NOMO-1 (cell line): ENCODE results near the gene PACS2.

Experiments used
- DNase-seq, 2 experiments: peaks; one replicate each; lab custom pipeline; 2025; ENCODE audit not compliant: unreplicated experiment in 2 of 2; lab: John Stamatoyannopoulos, UW

PACS2 gene

DNA sequence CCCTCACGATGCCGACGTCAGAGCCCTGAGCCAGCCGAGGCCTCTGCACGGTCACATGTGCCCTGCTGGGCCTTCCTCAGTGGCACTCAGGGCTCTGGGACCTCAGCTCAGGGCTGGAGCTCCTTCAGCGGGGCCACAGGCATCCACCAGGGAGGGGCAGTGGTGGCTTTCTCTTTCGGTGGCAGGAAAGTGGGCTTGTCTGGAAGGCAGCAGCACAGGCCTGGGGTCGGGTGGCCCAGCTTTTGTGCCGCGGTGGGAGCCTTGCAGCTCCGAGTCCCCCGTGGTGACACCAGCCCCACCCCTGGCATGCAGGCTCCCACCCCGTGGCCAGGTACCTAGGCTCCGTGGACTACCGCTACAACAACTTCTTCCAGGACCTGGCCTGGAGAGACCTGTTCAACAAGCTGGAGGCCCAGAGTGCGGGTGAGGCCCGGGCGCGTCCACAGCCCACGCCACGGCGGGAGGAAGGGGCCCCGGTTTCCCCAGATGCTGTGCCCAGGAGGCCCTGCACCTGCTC, 69.6 kb downstream of the PACS2 start:
- no peak for DNase-seq

DNA sequence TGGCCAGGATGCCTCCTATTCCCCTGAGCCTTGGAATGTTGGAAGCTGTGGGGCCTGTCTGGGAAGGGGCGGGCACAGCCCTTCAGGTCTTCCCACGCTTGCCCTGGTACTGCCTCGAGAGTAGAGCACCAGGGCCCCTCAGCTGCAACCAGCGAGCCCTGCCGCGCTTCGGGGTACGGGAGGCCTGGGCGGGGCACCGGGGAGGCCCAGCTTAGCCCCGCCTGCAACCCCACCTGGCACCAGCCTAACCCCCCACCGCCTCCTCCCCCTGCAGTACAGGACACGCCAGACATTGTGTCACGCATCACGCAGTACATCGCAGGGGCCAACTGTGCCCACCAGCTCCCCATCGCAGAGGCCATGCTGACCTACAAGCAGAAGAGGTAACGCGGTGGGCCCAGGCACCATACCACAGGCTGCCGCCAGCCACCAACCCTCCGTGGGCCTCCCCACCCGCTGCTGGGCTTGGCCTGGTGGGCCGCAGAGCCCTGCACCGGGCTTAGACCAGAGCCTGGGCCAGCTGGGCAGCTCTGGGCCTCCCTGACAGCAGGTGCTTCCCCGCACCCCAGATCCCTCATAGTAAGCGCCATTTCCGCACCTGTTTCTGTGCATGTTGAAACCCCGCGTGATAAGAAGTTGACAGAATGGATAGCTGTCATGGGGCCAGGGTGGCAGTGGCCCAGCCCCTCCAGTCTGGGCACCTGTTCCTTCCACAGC, 70.2 kb downstream of the PACS2 start:
- no peak for DNase-seq

DNA sequence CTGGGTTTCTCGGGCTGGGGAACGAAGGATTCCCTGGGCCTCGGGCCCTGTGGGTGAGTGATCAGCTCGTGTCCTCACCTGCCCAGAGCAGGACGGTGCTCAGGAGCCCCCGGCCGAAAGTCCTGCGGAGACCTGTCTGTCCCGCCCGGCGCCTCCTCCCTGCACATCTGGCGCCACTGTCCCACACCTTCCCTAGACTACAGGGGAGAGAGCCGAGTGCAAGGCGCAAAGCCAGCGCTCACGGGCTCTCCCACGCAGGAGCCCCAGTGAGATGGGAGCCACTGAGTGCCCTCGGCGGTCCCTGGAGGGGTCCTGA, 70.7 kb downstream of the PACS2 start:
- DNase-seq = no peak

DNA sequence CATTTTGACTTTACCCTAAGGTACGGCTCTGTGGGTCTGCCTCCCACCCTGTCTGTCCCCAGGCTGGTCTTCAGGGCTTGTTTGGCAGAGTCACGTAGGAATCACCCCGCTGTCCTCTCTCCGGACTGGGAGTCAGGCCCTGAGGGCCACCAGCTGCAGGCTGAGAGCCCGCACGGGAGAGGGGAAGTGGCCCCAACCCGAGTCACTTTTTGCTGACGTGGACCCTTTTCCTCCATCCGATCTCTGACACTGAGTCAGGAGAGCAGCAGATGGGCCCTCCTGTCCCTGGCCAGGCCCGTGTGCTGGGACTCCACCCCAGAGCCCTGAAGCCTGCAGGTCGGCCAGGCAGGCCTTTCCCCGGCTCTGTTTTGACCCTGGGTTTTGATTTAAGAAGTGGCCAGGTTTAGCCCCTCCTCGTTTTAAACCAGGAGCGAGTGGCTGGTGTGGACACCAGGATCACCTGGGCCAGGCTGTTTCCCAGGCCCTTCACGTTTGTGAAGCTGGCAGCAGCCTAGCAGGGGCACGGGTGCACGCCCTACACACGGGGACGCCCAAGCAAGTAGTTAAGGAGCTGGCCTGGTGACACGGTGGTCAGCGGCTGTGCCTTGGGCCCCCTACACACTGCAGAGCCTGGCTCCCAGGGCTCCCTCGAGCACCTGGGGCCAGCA, 71.3 kb downstream of the PACS2 start:
- no peak for DNase-seq

DNA sequence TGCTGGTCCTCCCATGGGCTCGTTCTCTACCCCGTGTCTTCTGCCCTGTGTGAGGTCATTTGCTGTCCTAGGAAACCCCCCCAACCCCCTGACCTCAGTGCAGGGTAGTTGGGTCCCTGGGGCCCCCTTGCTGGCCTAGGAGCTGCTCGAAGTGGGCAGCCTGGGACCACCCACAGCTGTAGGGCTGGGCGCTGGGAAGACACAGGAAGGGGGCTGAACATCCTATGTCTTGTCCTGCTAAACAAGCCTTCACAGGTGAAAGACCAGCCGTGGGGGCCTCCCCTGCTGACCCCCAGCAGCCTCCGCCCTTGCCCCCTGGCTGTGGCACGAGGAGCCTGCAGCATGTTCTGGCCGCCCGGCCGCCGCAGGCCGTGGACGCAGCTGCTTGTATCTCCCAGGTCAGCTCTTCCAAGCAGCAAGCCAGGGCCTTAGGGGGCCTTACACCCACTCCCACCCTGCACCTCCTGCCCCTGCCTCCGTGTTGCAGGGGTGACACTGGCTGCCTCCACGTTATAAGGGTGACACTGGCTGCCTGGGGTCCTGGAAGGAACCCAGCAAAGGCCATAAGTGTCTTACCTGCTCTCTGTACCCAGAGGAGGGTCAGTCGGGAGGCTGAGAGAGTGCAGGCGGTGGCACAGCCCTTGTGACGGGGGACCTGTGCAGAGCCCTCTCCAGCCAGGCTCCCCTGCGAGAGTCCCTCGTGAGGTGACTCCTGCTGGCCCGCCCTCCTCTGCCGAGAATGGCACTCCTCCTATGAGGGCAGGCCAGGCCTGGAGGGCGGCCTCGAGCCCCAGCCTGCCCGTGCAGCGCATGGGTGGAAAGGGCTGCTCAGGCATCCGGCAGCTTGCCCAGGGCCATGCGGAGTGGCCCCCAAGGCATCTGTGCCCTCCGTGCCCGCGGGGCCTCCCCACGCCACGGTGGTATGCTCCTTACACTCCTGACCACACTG, 72.3 kb downstream of the PACS2 start:
- DNase-seq = no peak

DNA sequence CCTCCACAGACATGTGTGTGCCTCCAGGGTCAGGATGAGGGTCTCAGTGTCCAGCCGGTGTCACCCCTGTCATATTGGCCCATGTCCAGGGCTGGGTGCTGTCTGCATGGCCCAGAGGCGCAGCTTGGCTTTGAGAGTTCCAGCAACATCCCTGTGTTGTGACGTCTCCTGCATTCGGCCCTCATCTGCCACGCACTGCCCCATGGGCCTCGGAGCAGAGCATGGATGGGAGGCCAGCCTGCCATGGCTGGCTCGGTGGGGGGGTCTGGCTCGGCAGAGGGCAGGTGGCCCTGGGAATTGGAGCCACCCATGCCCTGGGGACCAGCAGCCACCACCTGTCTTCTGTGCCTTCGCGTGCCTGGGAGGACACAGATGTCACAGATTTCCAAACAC, 73.0 kb downstream of the PACS2 start:
- no peak for DNase-seq

DNA sequence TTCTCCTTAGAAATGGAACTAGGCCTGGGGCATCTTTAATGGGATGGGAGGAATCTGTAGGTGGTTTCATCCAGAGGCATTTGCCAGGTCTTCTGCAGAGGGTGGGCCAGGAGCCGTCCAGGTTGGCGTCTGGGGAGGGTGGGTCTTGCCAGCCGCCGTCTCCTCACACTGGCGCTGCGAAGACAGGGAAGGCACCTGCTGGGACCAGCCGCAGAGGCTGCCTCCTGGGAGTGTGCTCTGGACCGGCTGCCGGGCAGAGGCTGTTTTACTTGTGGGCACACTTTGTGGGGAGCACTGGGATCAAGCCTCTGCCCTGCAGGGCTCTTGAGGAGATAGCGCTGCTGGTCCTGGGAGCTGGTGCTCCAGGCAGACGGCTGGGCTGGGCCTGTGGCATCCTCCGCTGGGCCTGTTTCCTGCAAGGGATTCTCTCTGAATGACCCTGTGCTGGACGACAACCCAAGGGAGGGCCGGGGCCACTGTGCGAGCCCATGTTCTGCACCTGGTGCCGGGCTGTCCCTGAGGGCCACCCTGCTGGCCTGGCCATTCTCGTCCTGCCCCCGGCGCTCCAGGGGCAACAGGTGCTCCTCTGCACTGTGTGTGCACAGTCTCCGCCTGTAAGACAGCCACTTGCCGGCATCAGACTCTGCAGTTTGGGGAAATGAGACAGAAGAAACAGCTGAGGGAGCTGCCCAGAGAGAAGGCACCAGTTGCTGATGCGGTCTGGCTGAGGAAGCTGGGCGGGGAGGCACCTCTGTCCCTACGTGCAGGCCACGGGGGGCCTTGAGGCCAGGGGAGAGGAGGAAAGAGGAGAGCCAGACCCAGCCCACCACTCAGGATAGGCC, 73.8 kb downstream of the PACS2 start:
- DNase-seq = peak; percentile 47 to 63

DNA sequence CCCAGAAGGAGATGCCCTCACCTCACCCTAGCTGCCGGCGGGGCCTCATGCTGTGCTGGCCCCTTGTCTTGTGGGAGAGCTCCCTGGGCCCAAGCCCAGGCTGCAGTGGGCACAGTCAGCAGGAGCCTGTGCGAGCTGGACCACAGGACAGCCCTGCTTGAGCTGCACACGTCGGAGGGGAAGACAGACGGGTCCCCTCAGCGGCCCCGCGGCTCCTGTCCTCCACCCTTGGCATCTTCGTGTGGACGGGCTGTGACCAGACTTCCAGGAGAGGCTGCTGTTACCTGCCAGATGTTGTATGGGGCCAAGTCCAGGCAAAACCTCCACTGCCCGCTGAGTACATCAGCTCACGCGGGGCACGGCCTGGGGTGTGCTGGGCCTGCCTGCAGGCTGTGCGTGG, 74.4 kb downstream of the PACS2 start:
- no peak for DNase-seq

DNA sequence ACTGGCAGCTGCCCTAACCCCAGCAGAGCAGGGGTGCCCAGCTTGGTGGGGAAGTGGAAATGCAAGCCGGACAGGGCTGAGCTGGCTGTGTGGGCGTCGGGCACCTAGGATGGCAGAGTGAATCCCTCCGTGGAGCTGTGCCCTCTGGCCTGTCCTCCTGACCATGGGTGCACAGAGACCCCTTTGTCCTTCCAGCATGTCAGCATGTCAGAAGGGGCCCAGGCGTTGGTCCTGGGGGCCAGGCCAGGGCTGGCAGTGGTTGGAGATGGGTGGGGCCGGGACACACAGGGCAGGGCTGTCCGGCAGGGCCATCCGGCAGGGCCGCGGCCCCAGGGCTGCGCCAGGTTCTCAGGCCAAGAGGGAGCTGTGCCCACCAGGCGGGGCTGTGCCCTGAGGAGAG, 75.0 kb downstream of the PACS2 start:
- DNase-seq = no peak

DNA sequence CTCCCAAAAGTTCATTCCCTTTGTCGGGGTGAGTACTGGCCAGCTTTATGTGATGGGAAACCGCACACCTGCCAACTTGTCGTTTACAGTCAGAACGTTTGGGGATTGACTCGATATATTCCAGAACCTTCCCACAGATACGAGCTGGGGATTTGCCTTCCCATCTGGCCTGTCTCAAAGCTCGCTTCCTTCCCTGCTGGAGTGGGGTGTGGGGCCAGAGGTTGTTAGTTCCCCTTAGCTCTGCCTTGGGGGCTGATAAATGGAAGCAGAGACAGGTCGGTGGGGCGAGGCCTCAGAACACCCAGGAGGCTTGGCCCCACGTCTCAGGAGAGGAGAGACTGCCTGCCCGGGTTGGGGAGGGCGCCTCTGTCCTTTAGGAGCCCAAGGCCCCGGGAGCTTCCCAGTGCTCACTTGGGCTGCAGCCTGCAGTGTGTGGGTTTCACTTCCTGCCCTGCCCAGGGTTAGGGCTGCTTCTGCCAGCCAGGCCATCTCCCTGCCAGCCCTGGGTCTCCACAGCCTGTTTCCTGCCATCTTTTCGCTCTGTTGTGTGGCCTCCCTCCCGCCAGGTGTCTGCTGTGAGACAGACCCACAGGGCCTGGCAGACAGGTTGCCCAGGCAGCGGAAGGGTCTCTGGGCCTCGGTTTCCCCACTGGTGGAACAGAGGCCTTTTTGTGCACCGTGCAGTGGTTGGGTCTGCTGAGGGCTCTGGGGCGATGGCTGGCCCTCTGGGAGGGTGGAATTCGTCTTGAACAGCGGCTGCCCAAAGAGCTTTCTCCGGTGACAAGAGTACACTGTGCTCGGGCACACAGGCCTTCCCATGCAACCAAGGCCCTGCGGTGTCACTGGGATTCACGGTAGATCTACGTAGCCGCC, 75.7 kb downstream of the PACS2 start:
- DNase-seq = peak; percentile 47 to 71

DNA sequence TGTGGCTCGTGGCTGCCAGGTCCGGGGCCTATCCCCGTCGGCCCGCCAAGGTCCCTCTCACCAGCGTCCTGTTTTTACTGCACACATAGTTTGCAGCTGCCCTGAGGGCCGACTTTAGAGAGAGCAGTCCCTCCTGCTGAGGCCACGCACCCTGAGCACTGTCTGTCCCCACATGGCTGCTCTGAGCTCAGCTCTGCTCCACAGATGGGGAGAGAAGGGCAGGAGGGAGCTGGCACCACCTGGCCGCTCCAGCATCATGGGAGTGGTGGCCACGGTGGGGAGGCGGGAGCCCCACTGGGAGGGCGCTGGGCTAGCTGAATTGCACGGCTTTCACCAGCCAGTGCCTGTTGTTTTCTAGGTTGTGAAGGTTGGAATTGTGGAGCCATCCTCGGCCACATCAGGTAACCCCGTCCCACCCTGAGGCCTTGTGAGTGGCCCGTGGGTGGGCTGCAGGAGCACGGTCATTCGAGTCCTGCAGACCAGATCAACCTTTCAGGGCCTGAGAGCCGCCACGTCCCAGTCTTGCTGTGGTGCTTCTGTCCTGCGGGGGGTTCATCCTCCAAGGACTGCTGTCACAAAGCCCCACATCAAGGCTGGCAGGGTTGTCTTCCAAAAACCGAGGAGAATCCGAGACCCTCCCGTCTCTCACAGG, 76.4 kb downstream of the PACS2 start:
- DNase-seq = no peak

DNA sequence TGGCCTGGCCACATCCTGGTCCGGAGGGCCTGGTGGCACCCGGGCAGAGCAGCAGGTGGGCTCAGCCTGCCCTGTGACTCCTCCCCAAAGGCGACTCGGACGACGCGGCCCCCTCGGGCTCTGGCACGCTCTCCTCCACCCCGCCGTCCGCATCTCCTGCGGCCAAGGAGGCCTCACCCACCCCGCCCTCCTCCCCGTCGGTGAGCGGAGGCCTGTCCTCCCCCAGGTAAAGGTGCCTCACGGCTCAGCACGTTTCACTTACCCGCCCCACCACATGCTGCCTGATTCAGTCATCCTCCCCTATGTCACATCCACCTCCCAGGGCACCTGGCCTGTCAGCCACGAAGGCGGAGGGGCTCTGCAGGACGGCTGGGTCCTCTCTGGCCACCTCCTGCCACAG, 77.0 kb downstream of the PACS2 start:
- no peak for DNase-seq

DNA sequence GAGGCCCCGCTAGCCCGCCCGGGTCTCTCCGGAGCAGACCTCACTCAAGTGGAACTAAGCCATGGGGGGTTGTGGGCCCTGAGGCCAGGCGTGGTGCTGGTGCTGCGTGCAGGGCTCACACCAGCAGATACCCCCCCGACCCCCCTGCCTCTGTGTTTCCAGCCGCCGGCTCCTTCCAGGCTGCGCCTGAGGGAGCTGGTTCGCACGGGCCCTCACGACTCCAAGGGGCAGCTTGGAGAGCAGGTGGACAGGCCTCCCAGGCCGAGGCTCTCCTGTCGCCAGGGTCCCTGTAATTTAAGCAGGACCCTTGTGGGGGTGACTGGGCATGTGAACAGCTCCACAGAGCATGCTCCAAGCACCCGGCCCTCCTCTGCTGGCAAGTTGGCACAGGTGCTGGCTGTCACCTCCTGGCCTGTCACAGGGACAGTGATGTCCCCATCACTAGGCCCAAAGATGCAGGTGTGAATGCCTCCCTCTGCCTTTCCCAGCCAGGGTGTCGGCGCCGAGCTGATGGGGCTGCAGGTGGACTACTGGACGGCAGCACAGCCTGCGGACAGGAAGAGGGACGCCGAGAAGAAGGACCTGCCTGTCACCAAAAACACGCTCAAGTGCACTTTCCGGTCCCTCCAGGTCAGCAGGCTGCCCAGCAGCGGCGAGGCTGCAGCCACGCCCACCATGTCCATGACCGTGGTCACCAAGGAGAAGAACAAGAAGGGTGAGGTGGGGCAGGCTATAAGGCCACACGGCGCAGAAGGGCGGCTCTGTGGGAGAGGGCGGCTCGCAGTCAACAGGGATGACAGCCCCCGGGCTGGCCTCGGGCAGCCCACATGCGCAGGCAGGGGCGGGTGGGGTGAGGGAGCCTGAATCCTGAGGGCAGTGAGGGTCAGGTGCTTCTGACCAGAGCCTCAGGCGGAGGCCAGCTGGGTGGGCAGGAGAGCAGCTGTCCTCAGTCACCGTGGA, 77.9 kb downstream of the PACS2 start:
- no peak for DNase-seq

DNA sequence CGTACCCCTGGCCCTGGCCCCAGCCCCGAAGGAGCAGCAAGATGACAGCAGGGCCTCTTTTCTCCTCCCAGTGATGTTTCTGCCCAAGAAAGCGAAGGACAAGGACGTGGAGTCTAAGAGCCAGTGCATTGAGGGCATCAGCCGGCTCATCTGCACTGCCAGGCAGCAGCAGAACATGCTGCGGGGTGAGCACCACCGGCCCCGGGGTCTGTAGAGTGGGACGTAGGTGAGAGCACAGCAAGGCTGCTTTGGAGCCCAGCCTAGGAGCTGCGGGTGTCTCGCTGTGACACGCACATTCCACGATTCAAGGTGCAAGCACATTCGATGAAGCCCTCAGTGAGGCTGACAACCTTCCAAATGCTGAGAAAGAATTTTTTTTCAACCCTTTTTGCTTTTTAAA, 78.6 kb downstream of the PACS2 start:
- DNase-seq = no peak

DNA sequence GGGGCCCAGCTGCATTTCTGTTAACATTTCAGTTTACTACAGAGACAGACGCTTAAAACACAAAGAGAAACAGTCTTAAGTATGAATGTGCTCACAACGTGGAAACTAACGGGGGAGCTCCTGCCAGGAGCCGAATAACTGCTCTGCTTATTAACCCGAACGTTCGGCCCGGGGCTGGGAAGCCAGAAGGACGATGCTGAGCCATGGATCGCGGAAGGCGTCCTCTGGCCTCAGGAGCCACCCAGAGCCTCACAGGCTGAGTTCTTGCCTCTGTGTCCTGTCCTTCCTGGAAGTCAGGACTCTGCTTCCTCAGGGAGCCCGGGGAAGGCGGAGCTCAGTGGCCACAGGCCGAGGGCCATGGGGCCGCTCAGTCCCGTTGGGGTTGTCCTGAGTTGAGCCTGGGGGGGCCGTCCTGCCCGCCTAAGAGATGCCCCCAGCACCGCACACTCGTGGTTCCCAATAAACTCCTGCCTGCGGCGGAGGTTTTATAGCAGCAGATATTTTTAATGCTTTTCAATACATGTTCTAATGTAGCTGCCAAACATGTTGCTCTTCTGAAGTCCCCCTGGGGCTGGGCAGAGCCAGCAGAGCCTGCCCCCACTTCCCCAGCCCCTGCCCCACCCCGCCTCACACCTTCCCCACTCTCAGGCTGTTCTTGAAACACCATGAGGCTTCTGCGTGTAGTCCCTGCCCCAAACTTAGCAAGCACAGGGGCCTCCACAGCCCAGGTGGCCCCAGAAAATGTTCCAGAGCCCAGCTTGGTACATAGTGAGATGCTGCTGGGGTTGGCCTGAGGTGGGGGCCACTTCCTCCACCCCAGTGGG, 80.4 kb downstream of the PACS2 start:
- no peak for DNase-seq

DNA sequence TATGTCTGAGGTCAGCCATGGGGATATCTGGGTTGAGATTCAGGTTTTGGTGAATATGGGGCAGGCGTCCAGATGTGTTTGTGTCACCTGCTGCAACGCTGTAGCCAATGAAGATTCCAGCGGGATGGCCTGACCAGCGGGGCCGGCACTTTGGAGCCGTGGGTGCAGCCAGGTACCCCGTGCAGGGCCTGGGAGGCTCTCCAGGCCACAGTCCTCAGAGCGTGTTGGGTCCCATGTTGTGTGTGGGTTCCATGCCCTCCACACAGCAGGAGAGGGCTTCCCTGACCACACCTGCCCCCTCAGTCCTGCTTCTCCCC, 80.9 kb downstream of the PACS2 start:
- DNase-seq = no peak

DNA sequence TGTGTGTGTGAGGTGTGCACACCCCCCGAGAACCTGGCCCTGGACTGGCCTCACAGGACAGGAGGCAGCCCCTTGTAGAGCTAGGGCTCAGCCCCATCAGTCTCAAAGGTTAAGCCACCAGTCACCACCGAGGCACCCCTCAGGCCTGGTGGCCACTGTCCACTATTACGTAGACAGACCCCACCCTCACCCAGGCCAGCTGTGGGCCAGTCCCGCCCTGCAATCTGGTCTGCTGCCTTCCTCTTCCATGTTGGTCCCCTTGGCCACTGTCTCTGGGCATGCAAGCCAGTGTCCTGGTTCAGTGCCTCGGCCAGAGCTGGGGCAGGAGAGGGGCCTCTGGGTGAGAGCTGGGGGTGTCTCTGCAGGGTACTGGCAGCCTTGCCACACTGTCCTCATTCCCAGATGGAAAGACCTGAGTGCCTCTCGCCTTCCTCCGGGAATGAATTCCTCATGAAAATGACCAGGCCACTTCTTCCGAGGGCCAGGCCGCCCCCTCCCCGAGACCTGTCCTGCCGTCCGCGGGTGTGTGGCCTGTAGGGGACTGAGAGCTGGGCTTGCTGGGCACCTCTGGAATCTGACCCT, 82.9 kb downstream of the PACS2 start:
- no peak for DNase-seq
